K562 (cell line): Measurements from ENCODE around the gene B3GAT3. TPM values are rescaled to one million over a fixed set of nuclear protein-coding genes. Genes with fewer than 3 reads are reported as not detected.
A peak's percentile ranks its signal among the peaks of the same experiment; 100 is the strongest.

Source experiments
- BMI1 ChIP-seq: fragments of 150-350 bp; IDR thresholded peaks from 2 replicates; pipeline ENCODE4 v1.6.1; 2014; ENCODE audit warnings: low read length
- CBFA2T2 ChIP-seq: fragments of 450-650 bp; conservative IDR thresholded peaks from 2 replicates; pipeline ENCODE4 v1.6.1; 2017; ENCODE audit warnings: mild to moderate bottlenecking
- CBFA2T3 ChIP-seq: fragments of 450-650 bp; IDR thresholded peaks from 2 replicates; pipeline ENCODE4 v1.6.1; 2017
- MAFK ChIP-seq: IDR thresholded peaks from 2 replicates; pipeline ENCODE4 v1.6.1; 2011; ENCODE audit warnings: low read length, improper control_type of control experiment
- MEF2D ChIP-seq: conservative IDR thresholded peaks from 2 replicates; pipeline ENCODE4 v1.6.1; 2016; ENCODE audit warnings: low read depth, missing genetic modification characterization, missing compliant biosample characterization
- NFYB ChIP-seq: IDR thresholded peaks from 2 replicates; pipeline ENCODE4 v1.6.1; 2011; ENCODE audit warnings: mild to moderate bottlenecking, moderate library complexity; ENCODE audit not compliant: insufficient read length; ENCODE audit errors: extremely low read depth
- PHF8 ChIP-seq: fragments of 200-600 bp; sonication (generic); IDR thresholded peaks from 2 replicates; pipeline ENCODE4 v1.6.1; 2012; ENCODE audit warnings: mixed run types, mild to moderate bottlenecking, inconsistent platforms, low read length, moderate library complexity, borderline replicate concordance
- POLR2AphosphoS2 ChIP-seq: IDR thresholded peaks from 2 replicates; pipeline ENCODE4 v1.6.1; 2012; ENCODE audit warnings: low read length, improper control_type of control experiment
- RAD21 ChIP-seq, 2 experiments: fragments of 250-450 bp in 1 of 2; fragments of 450-650 bp in 1 of 2; sonication (Bioruptor Pico) in 1 of 2; formaldehyde crosslinking in 1 of 2; IDR thresholded peaks in 1 of 2; conservative IDR thresholded peaks in 1 of 2; 2 replicates each; pipeline versions ENCODE4 v1.4.0 to v1.8.0; 2020 to 2022; ENCODE audit warnings: mild to moderate bottlenecking in 2 of 2, moderate library complexity in 1 of 2
- RB1 ChIP-seq: fragments of 450-650 bp; IDR thresholded peaks from 2 replicates; pipeline ENCODE4 v1.6.1; 2017; ENCODE audit warnings: low read depth, mild to moderate bottlenecking
- SMARCA4 ChIP-seq: fragments of 450-650 bp; IDR thresholded peaks from 2 replicates; pipeline ENCODE4 v1.6.1; 2016
- SNRNP70 ChIP-seq: fragments of 200-400 bp; formaldehyde crosslinking; optimal IDR thresholded peaks from 2 replicates; pipeline ENCODE3; 2017; ENCODE audit warnings: low read depth, low read length
- SP1 ChIP-seq: sonication (generic); formaldehyde crosslinking; IDR thresholded peaks from 2 replicates; pipeline ENCODE4 v1.8.1; 2022; ENCODE audit warnings: mild to moderate bottlenecking, missing genetic modification reagents
- TARDBP ChIP-seq: fragments of 450-650 bp; IDR thresholded peaks from 2 replicates; pipeline ENCODE4 v1.6.1; 2016
- TOE1 ChIP-seq, 2 experiments: fragments of 450-650 bp in 1 of 2; sonication (generic) in 1 of 2; formaldehyde crosslinking in 1 of 2; IDR thresholded peaks; 2 replicates each; pipeline versions ENCODE4 v1.7.1 to v1.8.0; 2016 to 2022; ENCODE audit warnings: borderline replicate concordance in 2 of 2, mild to moderate bottlenecking in 2 of 2, antibody characterized with exemption in 1 of 2, inconsistent platforms in 1 of 2, low read depth in 1 of 2, missing genetic modification reagents in 1 of 2, moderate library complexity in 1 of 2
- polyA plus RNA-seq, 8 experiments: library from polyadenylated mRNA; depleted of rRNA in 4 of 8; stranded (reverse) in 5 of 8; unstranded in 3 of 8; fragments of >200 nt; fragmentation: Nextera tagmentation in 2 of 8; fragmentation: Illumina TruSeq in 1 of 8; extraction: Ambion mirVana in 2 of 8; extraction: Trizol in 1 of 8; gene quantifications; 2 replicates each; pipeline versions ENCODE4 v1.2.1 to v1.2.3, GENCODE V29; 2011 to 2014; ENCODE audit warnings: inconsistent platforms in 1 of 8, missing spikeins in 1 of 8
- total RNA-seq, 7 experiments: library from RNA; depleted of rRNA in 6 of 7; stranded (reverse); fragments of >200 nt in 6 of 7; fragmentation: Illumina TruSeq in 2 of 7; extraction: Trizol in 2 of 7; gene quantifications; 2 replicates each; pipeline versions ENCODE4 v1.2.1 to v1.2.3, GENCODE V29; 2011 to 2021; ENCODE audit warnings: low replicate concordance in 1 of 7
- TF ChIP-seq, protein P1 (sequence below): fragments of 450-650 bp; IDR thresholded peaks from 2 replicates; pipeline ENCODE4 v1.6.1; 2016
- TF ChIP-seq, protein P2 (sequence below): sonication (generic); formaldehyde crosslinking; IDR thresholded peaks from 2 replicates; pipeline ENCODE4 v1.8.0; 2022; ENCODE audit warnings: missing genetic modification reagents, mild to moderate bottlenecking, moderate library complexity, borderline replicate concordance
- TF ChIP-seq, protein P3 (sequence below): sonication (generic); formaldehyde crosslinking; IDR thresholded peaks from 2 replicates; pipeline ENCODE4 v1.8.0; 2022; ENCODE audit warnings: missing genetic modification reagents, mild to moderate bottlenecking, borderline replicate concordance
- TF ChIP-seq, protein P4 (sequence below): fragments of 450-650 bp; formaldehyde crosslinking; IDR thresholded peaks from 2 replicates; pipeline ENCODE4 v1.4.0; 2022; ENCODE audit warnings: mild to moderate bottlenecking, moderate library complexity
- TF ChIP-seq, protein P5 (sequence below): IDR thresholded peaks from 2 replicates; pipeline ENCODE4 v1.6.1; 2011; ENCODE audit not compliant: insufficient read length; ENCODE audit errors: extremely low read depth
- TF ChIP-seq, protein P6 (sequence below): fragments of 450-650 bp; IDR thresholded peaks from 2 replicates; pipeline ENCODE4 v1.6.1; 2016; ENCODE audit warnings: mild to moderate bottlenecking

B3GAT3 gene
- total and polyA plus RNA-seq, 9 of the 15 experiments (the other 6 are each of a cell fraction or from before 2014, with no cell fraction given) = 0.30 to 64.0 (median 21.4) TPM

DNA sequence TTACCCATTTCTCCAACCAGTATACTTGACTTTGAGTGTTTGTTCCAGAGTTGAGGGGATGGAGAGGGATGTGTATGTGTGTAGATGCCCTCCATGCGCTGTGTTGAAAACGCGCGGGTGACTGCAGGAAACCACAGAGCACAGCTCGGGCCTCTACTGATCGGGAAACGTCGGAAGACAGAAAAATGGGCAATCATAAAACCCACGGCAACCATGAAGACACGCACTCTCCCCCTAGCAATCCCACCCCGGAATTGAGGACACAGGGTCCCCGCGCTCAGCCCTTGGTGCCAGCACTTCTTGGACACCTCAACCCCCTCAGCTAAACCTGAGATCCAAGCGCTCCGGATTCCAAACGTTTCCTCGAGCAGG, 49.4 kb upstream of the B3GAT3 start (continued):
- TF ChIP-seq PHF8 (no peak), BMI1 (no peak), SP1 (CRISPR knock-in tag) (peak; percentile 16; the same call in 1 of the 2 replicates), POLR2AphosphoS2 (no peak), TARDBP (peak; percentile 71; the same call in 1 of the 2 replicates), MAFK (no peak), CBFA2T3 (no peak), RAD21 (CRISPR knock-in tag; conservative IDR thresholded peaks at IDR 0.05 in 1 of 2, IDR thresholded peaks at IDR 0.05 in 1 of 2) (0 out of 4 replicates have a peak, but pooled peaks of 1 of the 2 experiments have one; percentile 13), SNRNP70 (no peak), TOE1 (IDR thresholded peaks at IDR 0.05; ENCODE audit: borderline replicate concordance) (peak; percentile 13), TOE1 (CRISPR knock-in tag; IDR thresholded peaks at IDR 0.05; ENCODE audit: borderline replicate concordance, low read depth) (no peak), NFYB (no peak), MEF2D (tag) (no peak), RB1 (no peak; the same call in 1 of the 2 replicates), SMARCA4 (no peak), CBFA2T2 (no peak)
- TF ChIP-seq, protein P1, sequence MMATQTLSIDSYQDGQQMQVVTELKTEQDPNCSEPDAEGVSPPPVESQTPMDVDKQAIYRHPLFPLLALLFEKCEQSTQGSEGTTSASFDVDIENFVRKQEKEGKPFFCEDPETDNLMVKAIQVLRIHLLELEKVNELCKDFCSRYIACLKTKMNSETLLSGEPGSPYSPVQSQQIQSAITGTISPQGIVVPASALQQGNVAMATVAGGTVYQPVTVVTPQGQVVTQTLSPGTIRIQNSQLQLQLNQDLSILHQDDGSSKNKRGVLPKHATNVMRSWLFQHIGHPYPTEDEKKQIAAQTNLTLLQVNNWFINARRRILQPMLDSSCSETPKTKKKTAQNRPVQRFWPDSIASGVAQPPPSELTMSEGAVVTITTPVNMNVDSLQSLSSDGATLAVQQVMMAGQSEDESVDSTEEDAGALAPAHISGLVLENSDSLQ = no peak
- TF ChIP-seq, protein P2, sequence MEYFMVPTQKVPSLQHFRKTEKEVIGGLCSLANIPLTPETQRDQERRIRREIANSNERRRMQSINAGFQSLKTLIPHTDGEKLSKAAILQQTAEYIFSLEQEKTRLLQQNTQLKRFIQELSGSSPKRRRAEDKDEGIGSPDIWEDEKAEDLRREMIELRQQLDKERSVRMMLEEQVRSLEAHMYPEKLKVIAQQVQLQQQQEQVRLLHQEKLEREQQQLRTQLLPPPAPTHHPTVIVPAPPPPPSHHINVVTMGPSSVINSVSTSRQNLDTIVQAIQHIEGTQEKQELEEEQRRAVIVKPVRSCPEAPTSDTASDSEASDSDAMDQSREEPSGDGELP (CRISPR knock-in tag) = no peak
- TF ChIP-seq, protein P3, sequence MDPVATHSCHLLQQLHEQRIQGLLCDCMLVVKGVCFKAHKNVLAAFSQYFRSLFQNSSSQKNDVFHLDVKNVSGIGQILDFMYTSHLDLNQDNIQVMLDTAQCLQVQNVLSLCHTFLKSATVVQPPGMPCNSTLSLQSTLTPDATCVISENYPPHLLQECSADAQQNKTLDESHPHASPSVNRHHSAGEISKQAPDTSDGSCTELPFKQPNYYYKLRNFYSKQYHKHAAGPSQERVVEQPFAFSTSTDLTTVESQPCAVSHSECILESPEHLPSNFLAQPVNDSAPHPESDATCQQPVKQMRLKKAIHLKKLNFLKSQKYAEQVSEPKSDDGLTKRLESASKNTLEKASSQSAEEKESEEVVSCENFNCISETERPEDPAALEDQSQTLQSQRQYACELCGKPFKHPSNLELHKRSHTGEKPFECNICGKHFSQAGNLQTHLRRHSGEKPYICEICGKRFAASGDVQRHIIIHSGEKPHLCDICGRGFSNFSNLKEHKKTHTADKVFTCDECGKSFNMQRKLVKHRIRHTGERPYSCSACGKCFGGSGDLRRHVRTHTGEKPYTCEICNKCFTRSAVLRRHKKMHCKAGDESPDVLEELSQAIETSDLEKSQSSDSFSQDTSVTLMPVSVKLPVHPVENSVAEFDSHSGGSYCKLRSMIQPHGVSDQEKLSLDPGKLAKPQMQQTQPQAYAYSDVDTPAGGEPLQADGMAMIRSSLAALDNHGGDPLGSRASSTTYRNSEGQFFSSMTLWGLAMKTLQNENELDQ (CRISPR knock-in tag) = no peak
- TF ChIP-seq, protein P4, sequence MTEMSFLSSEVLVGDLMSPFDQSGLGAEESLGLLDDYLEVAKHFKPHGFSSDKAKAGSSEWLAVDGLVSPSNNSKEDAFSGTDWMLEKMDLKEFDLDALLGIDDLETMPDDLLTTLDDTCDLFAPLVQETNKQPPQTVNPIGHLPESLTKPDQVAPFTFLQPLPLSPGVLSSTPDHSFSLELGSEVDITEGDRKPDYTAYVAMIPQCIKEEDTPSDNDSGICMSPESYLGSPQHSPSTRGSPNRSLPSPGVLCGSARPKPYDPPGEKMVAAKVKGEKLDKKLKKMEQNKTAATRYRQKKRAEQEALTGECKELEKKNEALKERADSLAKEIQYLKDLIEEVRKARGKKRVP (CRISPR knock-in tag) = no peak
- TF ChIP-seq, protein P5, sequence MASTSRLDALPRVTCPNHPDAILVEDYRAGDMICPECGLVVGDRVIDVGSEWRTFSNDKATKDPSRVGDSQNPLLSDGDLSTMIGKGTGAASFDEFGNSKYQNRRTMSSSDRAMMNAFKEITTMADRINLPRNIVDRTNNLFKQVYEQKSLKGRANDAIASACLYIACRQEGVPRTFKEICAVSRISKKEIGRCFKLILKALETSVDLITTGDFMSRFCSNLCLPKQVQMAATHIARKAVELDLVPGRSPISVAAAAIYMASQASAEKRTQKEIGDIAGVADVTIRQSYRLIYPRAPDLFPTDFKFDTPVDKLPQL = no peak
- TF ChIP-seq, protein P6, sequence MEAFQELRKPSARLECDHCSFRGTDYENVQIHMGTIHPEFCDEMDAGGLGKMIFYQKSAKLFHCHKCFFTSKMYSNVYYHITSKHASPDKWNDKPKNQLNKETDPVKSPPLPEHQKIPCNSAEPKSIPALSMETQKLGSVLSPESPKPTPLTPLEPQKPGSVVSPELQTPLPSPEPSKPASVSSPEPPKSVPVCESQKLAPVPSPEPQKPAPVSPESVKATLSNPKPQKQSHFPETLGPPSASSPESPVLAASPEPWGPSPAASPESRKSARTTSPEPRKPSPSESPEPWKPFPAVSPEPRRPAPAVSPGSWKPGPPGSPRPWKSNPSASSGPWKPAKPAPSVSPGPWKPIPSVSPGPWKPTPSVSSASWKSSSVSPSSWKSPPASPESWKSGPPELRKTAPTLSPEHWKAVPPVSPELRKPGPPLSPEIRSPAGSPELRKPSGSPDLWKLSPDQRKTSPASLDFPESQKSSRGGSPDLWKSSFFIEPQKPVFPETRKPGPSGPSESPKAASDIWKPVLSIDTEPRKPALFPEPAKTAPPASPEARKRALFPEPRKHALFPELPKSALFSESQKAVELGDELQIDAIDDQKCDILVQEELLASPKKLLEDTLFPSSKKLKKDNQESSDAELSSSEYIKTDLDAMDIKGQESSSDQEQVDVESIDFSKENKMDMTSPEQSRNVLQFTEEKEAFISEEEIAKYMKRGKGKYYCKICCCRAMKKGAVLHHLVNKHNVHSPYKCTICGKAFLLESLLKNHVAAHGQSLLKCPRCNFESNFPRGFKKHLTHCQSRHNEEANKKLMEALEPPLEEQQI = peak; percentile 78; the same call in 1 of the 2 replicates
